ENCODE results near the gene SPR. TPM values are rescaled to one million over a fixed set of nuclear protein-coding genes. Genes with fewer than 3 reads are reported as not detected.

SPR gene
- total and polyA plus RNA-seq, 11 donors = 24.3 to 64.7 (median 39.4) TPM

DNA sequence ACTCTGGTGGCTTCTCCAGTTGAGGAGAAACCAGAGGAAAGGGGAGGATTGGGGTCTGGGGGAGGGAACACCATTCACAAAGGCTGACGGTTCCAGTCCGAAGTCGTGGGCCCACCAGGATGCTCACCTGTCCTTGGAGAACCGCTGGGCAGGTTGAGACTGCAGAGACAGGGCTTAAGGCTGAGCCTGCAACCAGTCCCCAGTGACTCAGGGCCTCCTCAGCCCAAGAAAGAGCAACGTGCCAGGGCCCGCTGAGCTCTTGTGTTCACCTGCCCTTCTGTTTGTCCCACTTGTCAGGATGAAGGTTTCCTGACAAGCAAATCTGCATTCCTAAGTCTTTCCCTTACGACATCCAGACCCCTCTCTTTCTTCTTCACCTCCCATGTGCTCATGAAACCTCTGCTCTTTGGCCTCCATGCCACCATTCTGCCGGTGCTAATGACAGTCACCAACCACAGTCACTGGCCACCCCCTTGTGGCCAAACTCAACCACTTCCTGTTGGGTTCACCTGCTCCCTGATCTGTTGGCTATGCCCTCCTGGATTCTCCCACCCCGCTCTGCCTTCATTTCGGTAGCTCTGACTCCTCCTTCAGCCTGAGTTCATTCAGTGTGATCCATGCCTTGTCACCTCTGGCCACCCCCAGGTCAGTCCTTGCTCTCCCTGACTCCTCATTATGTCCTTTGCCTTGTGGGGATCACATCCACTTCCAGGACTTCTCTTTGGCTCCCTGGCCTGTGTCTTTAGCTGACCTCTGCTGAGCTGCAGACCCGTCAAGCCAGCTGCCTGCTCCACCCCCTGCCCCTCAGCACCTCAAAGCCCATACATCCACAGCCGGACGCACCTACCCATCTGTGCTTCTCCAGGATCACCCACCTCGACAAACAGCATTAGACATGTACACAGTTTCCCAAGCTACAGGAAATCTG, 47.7 kb downstream of the SPR start:
- TF ChIP-seq POLR2A (IDR thresholded peaks at IDR 0.05) = no peak
- TF ChIP-seq, protein P1, sequence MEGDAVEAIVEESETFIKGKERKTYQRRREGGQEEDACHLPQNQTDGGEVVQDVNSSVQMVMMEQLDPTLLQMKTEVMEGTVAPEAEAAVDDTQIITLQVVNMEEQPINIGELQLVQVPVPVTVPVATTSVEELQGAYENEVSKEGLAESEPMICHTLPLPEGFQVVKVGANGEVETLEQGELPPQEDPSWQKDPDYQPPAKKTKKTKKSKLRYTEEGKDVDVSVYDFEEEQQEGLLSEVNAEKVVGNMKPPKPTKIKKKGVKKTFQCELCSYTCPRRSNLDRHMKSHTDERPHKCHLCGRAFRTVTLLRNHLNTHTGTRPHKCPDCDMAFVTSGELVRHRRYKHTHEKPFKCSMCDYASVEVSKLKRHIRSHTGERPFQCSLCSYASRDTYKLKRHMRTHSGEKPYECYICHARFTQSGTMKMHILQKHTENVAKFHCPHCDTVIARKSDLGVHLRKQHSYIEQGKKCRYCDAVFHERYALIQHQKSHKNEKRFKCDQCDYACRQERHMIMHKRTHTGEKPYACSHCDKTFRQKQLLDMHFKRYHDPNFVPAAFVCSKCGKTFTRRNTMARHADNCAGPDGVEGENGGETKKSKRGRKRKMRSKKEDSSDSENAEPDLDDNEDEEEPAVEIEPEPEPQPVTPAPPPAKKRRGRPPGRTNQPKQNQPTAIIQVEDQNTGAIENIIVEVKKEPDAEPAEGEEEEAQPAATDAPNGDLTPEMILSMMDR (IDR thresholded peaks at IDR 0.05) = peak in 3 of 12 donors; percentile 13 to 23 (median 18)
- Histone ChIP-seq H3K36me3 (no peaks in the 10 kb centered on the region), H3K4me3 (no peak overlapping the region), H3K4me1 (peaks cover 0 to 8% (median 0%) of the 10 kb centered on the region in 12 donors), H3K9me3 (no peaks in the 10 kb centered on the region), H3K27ac (no peak overlapping the region), H3K27me3 (peaks cover 0 to 20% (median 0%) of the 10 kb centered on the region in 9 donors)
- WGBS, 4 donors = 84 to 86% (median 85%) methylated on average over 14 of the region's 14 CpGs
- peak in 1 of 5 donors; percentile 51 for DNase-seq
- ATAC-seq = no peak
- intact Hi-C loops (cut with DNase I) = no loop called here

DNA sequence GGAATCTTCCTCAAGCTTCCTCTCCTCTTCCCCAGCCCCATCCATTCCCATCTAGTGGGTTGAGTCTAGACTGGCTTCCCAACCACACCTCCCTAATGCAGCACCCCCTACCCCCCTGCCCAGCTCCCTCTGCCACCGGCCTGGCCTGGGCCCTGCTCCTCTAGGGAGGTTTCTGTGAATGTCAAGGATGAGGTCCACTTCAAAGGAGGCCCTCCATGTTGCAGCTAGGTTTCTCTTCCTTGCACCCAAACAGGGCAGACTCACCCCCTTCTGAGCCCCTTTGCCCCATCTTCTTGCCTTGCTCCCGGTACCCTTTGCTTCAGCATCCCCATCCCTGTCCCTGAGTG, 48.4 kb downstream of the SPR start:
- no peak overlapping the region for H3K4me3 ChIP-seq
- no peak for ATAC-seq
- 82 to 94% (median 88%) methylated on average over 2 of the region's 2 CpGs for WGBS, 4 donors
- intact Hi-C loops (cut with DNase I) = no loop called here
- peaks cover 0 to 8% (median 0%) of the 10 kb centered on the region in 12 donors for H3K4me1 ChIP-seq
- DNase-seq = peak in 1 of 5 donors; percentile 22
- TF ChIP-seq POLR2A (IDR thresholded peaks at IDR 0.05) = no peak
- TF ChIP-seq, protein P1 (IDR thresholded peaks at IDR 0.05) = no peak
- peaks cover 0 to 14% (median 0%) of the 10 kb centered on the region in 9 donors for H3K27me3 ChIP-seq
- H3K36me3 ChIP-seq = no peaks in the 10 kb centered on the region
- H3K27ac ChIP-seq = no peak overlapping the region
- H3K9me3 ChIP-seq = no peaks in the 10 kb centered on the region

DNA sequence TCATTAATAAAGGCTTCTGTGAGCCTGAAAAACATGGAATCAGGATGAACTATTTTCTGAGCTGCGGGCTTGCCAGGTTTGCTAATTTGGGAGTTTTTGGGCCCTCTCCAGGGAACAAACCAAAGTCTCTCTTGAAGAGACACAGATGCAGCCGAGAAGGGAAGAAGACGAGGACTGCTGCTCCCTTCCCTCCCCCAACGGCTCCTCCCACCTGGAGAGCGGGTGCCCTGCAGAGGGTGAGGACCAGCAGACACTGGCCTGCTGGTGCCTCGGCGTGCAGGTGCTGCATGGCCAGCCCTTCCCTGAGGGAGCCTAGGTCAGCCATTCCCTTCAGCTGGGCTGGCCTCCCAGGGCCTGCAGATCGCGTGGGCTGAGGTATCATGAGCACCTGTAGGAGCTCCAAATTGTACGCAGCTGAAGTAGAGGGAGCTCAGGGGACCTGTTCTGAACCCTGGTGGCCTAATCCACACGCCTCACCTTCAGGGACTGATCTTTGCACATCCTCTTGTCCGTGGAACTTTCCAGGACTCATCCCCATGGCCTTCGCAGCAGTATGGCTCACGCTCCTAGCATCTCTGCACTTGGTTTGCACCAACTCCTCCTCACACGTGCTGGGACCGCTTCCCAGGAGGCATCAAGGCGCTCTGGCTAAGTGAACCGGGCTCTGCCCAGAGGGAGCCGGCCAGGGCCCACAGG, 49.6 kb downstream of the SPR start:
- WGBS, 4 donors = 65 to 76% (median 71%) methylated on average over 14 to 19 of the region's 19 CpGs

More for the DNA sequence above, 49.6 kb downstream of the SPR start:
- no peaks in the 10 kb centered on the region for H3K36me3 ChIP-seq
- TF ChIP-seq, protein P1 (IDR thresholded peaks at IDR 0.05) = no peak
- TF ChIP-seq POLR2A (IDR thresholded peaks at IDR 0.05) = no peak
- DNase-seq = peak in 1 of 5 donors; percentile 46
- H3K4me1 ChIP-seq = peaks cover 0 to 8% (median 0%) of the 10 kb centered on the region in 12 donors
- peaks cover 0 to 8% (median 0%) of the 10 kb centered on the region in 9 donors for H3K27me3 ChIP-seq
- ATAC-seq = no peak
- H3K9me3 ChIP-seq = no peaks in the 10 kb centered on the region
- intact Hi-C loops (cut with DNase I) = no loop called here
- H3K4me3 ChIP-seq = no peak overlapping the region
- no peak overlapping the region for H3K27ac ChIP-seq

All from heart left ventricle (tissue), 16 donors.